Fibroblast of lung (primary cell): Measurements from ENCODE around the gene GOLT1B. TPM values are rescaled to one million over a fixed set of nuclear protein-coding genes. Genes with fewer than 3 reads are reported as not detected.

Experiments used
- DNase-seq, 2 donors: peaks; one replicate each; pipeline versions ENCODE4 v3.0.0 to v3.0.0-alpha.2; 2010; ENCODE audit warnings: low read depth in 2 of 2
- H2AFZ ChIP-seq: 2 replicates; pipeline ENCODE4 v1.5.1; 2012; ENCODE audit warnings: low read length, control low read depth, inconsistent platforms
- H3K27ac ChIP-seq: 2 replicates; pipeline ENCODE4 v1.5.1; 2011; ENCODE audit warnings: low read length, control low read depth; ENCODE audit not compliant: insufficient read depth
- H3K27me3 ChIP-seq: 2 replicates; pipeline ENCODE4 v1.5.1; 2011; ENCODE audit warnings: mild to moderate bottlenecking, low read length; ENCODE audit not compliant: control insufficient read depth, insufficient read depth
- H3K36me3 ChIP-seq: 2 replicates; pipeline ENCODE4 v1.5.1; 2011; ENCODE audit warnings: low read length; ENCODE audit not compliant: control insufficient read depth, insufficient read depth
- H3K4me1 ChIP-seq: 2 replicates; pipeline ENCODE4 v1.5.1; 2011; ENCODE audit warnings: low read length; ENCODE audit not compliant: control insufficient read depth, insufficient read depth; ENCODE audit errors: extremely low read depth
- H3K4me2 ChIP-seq: 2 replicates; pipeline ENCODE4 v1.5.1; 2011; ENCODE audit warnings: low read length, control low read depth; ENCODE audit not compliant: insufficient read depth; ENCODE audit errors: extremely low read depth
- H3K4me3 ChIP-seq, 4 experiments: fragments of 200-600 bp in 1 of 4; sonication (generic) in 1 of 4; replicated peaks in 1 of 4; 2 replicates each; pipeline ENCODE4 v1.5.1; 2011 to 2016; ENCODE audit warnings: low read length in 4 of 4, low read depth in 3 of 4, mild to moderate bottlenecking in 3 of 4, control low read depth in 2 of 4, inconsistent platforms in 1 of 4, mixed read lengths in 1 of 4; ENCODE audit not compliant: insufficient read depth in 1 of 4; ENCODE audit errors: control extremely low read depth in 1 of 4
- H3K79me2 ChIP-seq: 2 replicates; pipeline ENCODE4 v1.5.1; 2012; ENCODE audit warnings: mild to moderate bottlenecking, low read length, inconsistent platforms; ENCODE audit not compliant: control insufficient read depth, insufficient read depth
- H3K9ac ChIP-seq: 2 replicates; pipeline ENCODE4 v1.5.1; 2011; ENCODE audit warnings: mild to moderate bottlenecking, low read length, control low read depth; ENCODE audit not compliant: insufficient read depth
- H3K9me3 ChIP-seq: 2 replicates; pipeline ENCODE4 v1.5.1; 2012; ENCODE audit warnings: low read depth, low read length; ENCODE audit not compliant: control insufficient read depth, insufficient read depth
- H4K20me1 ChIP-seq: 2 replicates; pipeline ENCODE4 v1.5.1; 2011; ENCODE audit warnings: low read length; ENCODE audit not compliant: control insufficient read depth, insufficient read depth; ENCODE audit errors: extremely low read depth
- EZH2 ChIP-seq: IDR thresholded peaks from 2 replicates; pipeline ENCODE4 v1.5.1; 2012; ENCODE audit warnings: low read length, control low read depth, mild to moderate bottlenecking; ENCODE audit errors: missing control alignments
- polyA plus RNA-seq, 2 donors: library from polyadenylated mRNA; depleted of rRNA in 1 of 2; stranded (reverse) in 1 of 2; unstranded in 1 of 2; fragments of >200 nt; gene quantifications; 2 replicates each; pipeline ENCODE4 v1.2.1, GENCODE V29; 2011 to 2012; ENCODE audit warnings: missing spikeins in 1 of 2
- total RNA-seq: library from RNA; depleted of rRNA; stranded (reverse); fragments of >200 nt; gene quantifications from 2 replicates; pipeline ENCODE4 v1.2.1, GENCODE V29; 2014
- TF ChIP-seq, protein P1 (sequence below), 2 donors: IDR thresholded peaks in 1 of 2; conservative IDR thresholded peaks in 1 of 2; 1 replicate in 1 of 2; 2 replicates in 1 of 2; pipeline ENCODE4 v1.5.1; 2011 to 2012; ENCODE audit warnings: low read length in 2 of 2, control low read depth in 1 of 2, inconsistent platforms in 1 of 2, low read depth in 1 of 2, mild to moderate bottlenecking in 1 of 2

The GOLT1B gene
- total and polyA plus RNA-seq, 2 donors (not counting 1 experiment from before 2014, with no cell fraction given), result 41.3 to 56.8 TPM

DNA sequence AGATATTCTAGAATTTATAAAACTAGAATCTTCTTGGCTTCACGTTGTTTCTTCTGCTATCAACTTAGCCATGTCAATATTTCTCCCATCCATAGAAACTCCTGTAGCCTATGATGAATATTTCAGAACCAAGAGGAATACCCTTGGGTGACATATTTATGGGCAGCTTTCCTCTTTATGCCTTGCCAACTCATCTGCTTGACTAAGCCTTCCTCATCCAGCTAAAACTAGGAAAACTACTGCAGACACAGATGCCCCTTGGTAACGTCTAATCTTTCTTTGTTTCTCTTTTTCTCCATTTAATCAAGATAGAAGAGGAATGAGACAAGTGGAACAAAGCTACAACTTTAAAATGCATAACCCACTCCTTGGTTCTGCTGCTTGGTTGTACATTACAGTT is 6.3 kb downstream of the GOLT1B start:
- Histone ChIP-seq H3K9me3 (no peaks in the 10 kb centered on the region), H4K20me1 (no peaks in the 10 kb centered on the region), H3K4me2 (no peak overlapping the region), H3K79me2 (peaks cover 49% of the 10 kb centered on the region), H3K4me3 (no peak overlapping the region), H2AFZ (no peak overlapping the region), H3K36me3 (peaks cover 2% of the 10 kb centered on the region), H3K27ac (no peak overlapping the region), H3K4me1 (no peaks in the 10 kb centered on the region), H3K27me3 (no peaks in the 10 kb centered on the region), H3K9ac (no peak overlapping the region)
- TF ChIP-seq EZH2, result no peak
- TF ChIP-seq, protein P1, sequence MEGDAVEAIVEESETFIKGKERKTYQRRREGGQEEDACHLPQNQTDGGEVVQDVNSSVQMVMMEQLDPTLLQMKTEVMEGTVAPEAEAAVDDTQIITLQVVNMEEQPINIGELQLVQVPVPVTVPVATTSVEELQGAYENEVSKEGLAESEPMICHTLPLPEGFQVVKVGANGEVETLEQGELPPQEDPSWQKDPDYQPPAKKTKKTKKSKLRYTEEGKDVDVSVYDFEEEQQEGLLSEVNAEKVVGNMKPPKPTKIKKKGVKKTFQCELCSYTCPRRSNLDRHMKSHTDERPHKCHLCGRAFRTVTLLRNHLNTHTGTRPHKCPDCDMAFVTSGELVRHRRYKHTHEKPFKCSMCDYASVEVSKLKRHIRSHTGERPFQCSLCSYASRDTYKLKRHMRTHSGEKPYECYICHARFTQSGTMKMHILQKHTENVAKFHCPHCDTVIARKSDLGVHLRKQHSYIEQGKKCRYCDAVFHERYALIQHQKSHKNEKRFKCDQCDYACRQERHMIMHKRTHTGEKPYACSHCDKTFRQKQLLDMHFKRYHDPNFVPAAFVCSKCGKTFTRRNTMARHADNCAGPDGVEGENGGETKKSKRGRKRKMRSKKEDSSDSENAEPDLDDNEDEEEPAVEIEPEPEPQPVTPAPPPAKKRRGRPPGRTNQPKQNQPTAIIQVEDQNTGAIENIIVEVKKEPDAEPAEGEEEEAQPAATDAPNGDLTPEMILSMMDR (conservative IDR thresholded peaks at IDR 0.05 in 1 of 2, IDR thresholded peaks at IDR 0.05 in 1 of 2; ENCODE audit: low read depth in 1 of 2, low read length in 2 of 2), result no peak
- no peak for DNase-seq

DNA sequence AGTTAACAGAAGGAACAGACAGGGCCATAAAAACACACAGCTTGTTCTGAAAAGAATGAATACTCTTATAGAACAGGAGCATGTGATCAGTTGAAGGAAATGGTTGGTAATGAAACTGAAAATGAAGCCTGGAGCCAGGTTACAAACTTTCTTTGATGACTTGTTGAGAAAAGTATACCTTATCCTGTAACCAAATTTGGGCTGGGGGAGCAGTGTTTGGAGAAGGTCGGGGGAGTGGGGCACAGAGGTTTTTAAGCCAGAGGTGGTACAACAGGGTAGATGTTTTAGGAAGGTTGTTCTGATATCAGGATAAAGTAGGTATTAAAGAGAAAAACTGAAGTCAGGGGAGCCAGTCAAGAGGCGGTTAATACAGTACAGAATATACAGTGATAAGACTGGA is 8.2 kb downstream of the GOLT1B start:
- no peaks in the 10 kb centered on the region for H3K4me1 ChIP-seq
- H4K20me1 ChIP-seq, result no peaks in the 10 kb centered on the region
- no peak overlapping the region for H3K9ac ChIP-seq
- H3K9me3 ChIP-seq, result no peaks in the 10 kb centered on the region
- H3K27me3 ChIP-seq, result no peaks in the 10 kb centered on the region
- no peak overlapping the region for H3K4me3 ChIP-seq
- H3K27ac ChIP-seq, result no peak overlapping the region
- H3K79me2 ChIP-seq, result peaks cover 29% of the 10 kb centered on the region
- no peak for TF ChIP-seq EZH2
- TF ChIP-seq, protein P1 (conservative IDR thresholded peaks at IDR 0.05 in 1 of 2, IDR thresholded peaks at IDR 0.05 in 1 of 2; ENCODE audit: low read depth in 1 of 2, low read length in 2 of 2), result no peak
- H3K36me3 ChIP-seq, result peaks cover 6% of the 10 kb centered on the region
- H2AFZ ChIP-seq, result no peak overlapping the region
- no peak for DNase-seq
- H3K4me2 ChIP-seq, result no peak overlapping the region

DNA sequence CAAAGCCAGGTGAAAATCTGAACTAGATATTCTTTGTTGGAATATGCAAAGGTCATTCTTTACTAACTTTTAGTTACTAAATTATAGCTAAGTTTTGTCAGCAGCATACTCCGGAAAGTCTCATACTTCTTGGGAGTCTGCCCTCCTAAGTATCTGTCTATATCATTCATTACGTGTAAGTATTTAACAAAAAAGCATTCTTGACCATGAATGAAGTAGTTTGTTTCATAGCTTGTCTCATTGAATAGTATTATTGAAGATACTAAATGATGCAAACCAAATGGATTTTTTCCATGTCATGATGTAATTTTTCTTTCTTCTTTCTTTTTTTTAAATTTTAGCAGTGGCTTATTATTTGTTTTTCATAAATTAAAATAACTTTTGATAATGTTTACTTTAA is 14.7 kb downstream of the GOLT1B start:
- no peaks in the 10 kb centered on the region for H3K4me1 ChIP-seq
- no peak overlapping the region for H2AFZ ChIP-seq
- H3K9me3 ChIP-seq, result no peaks in the 10 kb centered on the region
- H4K20me1 ChIP-seq, result no peaks in the 10 kb centered on the region
- no peak for DNase-seq
- no peak overlapping the region for H3K27ac ChIP-seq
- H3K27me3 ChIP-seq, result no peaks in the 10 kb centered on the region
- H3K9ac ChIP-seq, result no peak overlapping the region
- TF ChIP-seq EZH2, result no peak
- TF ChIP-seq, protein P1 (conservative IDR thresholded peaks at IDR 0.05 in 1 of 2, IDR thresholded peaks at IDR 0.05 in 1 of 2; ENCODE audit: low read depth in 1 of 2, low read length in 2 of 2), result no peak
- H3K4me2 ChIP-seq, result no peak overlapping the region
- peaks cover 11% of the 10 kb centered on the region for H3K36me3 ChIP-seq
- H3K4me3 ChIP-seq, result no peak overlapping the region
- H3K79me2 ChIP-seq, result no peaks in the 10 kb centered on the region
